ENCODE data around the gene KIFC1.

DNA sequence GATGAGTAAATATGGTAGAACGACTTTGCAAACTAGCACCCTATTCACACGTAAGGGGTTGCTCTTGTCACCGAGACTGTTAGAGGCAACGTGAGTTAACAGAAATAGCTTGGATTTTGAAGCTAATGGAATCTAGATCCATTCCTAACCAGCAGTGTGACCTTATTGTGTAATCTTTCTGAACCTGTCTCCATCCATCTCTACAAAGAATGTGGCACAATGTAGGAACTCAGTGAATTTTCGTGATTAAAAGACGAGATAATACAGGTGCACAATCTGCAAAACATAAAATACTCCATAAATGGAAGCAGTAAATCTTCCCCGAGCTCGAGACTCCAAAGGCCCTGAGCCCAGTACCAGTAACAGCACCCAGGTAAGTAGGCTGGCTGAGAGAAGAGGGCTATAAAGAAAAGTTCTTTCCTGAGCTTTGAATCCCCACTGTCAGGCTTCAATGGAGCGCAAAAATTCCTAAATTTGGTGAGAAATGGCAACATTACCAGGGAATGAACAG lies 801 bp upstream of the KIFC1 start:
- TF ChIP-seq, protein P1, sequence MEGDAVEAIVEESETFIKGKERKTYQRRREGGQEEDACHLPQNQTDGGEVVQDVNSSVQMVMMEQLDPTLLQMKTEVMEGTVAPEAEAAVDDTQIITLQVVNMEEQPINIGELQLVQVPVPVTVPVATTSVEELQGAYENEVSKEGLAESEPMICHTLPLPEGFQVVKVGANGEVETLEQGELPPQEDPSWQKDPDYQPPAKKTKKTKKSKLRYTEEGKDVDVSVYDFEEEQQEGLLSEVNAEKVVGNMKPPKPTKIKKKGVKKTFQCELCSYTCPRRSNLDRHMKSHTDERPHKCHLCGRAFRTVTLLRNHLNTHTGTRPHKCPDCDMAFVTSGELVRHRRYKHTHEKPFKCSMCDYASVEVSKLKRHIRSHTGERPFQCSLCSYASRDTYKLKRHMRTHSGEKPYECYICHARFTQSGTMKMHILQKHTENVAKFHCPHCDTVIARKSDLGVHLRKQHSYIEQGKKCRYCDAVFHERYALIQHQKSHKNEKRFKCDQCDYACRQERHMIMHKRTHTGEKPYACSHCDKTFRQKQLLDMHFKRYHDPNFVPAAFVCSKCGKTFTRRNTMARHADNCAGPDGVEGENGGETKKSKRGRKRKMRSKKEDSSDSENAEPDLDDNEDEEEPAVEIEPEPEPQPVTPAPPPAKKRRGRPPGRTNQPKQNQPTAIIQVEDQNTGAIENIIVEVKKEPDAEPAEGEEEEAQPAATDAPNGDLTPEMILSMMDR (IDR thresholded peaks at IDR 0.05; ENCODE audit: low read length): no peak
- no peak for TF ChIP-seq EZH2 (optimal IDR thresholded peaks at IDR 0.05; ENCODE audit: low read depth, low read length)

All from MM.1S (cell line).